Tibial nerve (tissue), 4 donors: ENCODE data around the gene ADAM30. TPM values are rescaled to one million over a fixed set of nuclear protein-coding genes. Genes with fewer than 3 reads are reported as not detected.

ENCODE experiments used
- DNase-seq, 2 donors: peaks; one replicate each; pipeline ENCODE4 v3.0.0-alpha.2; 2019; ENCODE audit warnings: low spot score in 2 of 2
- H3K27ac ChIP-seq, 4 donors: fragments of 200-600 bp; sonication (generic) in 3 of 4; one replicate each; pipeline ENCODE4 v1.5.1; 2017 to 2019; ENCODE audit warnings: mild to moderate bottlenecking in 1 of 4
- H3K27me3 ChIP-seq, 2 donors: fragments of 200-600 bp; sonication (generic) in 1 of 2; one replicate each; pipeline versions ENCODE4 v1.5.1 to v1.6.0; 2017 to 2019
- H3K36me3 ChIP-seq, 3 donors: fragments of 200-600 bp; sonication (generic); one replicate each; pipeline ENCODE4 v1.5.1; 2018 to 2019
- H3K4me1 ChIP-seq, 4 donors: fragments of 200-600 bp; sonication (generic) in 3 of 4; one replicate each; pipeline ENCODE4 v1.5.1; 2017 to 2019
- H3K4me3 ChIP-seq, 4 donors: fragments of 200-600 bp; sonication (generic) in 3 of 4; one replicate each; pipeline ENCODE4 v1.5.1; 2017 to 2019; ENCODE audit warnings: mild to moderate bottlenecking in 1 of 4, moderate library complexity in 1 of 4
- H3K9me3 ChIP-seq, 4 donors: fragments of 200-600 bp; sonication (generic) in 3 of 4; one replicate each; pipeline ENCODE4 v1.5.1; 2017 to 2019
- CTCF ChIP-seq, 5 experiments: fragments of 200-600 bp in 3 of 5; fragments of 450-650 bp in 2 of 5; sonication (generic) in 3 of 5; IDR thresholded peaks; one replicate each; pipeline ENCODE4 v1.5.1; 2016 to 2019; ENCODE audit warnings: antibody characterized with exemption in 5 of 5, mild to moderate bottlenecking in 3 of 5, moderate library complexity in 2 of 5
- EP300 ChIP-seq, 2 donors: sonication (generic); formaldehyde crosslinking; IDR thresholded peaks; one replicate each; pipeline ENCODE4 v1.6.1; 2017; ENCODE audit warnings: antibody characterized with exemption in 2 of 2, mild to moderate bottlenecking in 1 of 2
- POLR2A ChIP-seq, 2 donors: fragments of 450-650 bp; IDR thresholded peaks; one replicate each; pipeline ENCODE4 v1.6.1; 2017; ENCODE audit warnings: antibody characterized with exemption in 2 of 2, mild to moderate bottlenecking in 2 of 2, moderate library complexity in 2 of 2
- WGBS, 2 donors: methylation state at CpG; one replicate each; pipeline ENCODE4 v1.1.5; 2018; 5-methylcytosine and 5-hydroxymethylcytosine counted together
- total RNA-seq, 4 donors: library from RNA; depleted of rRNA; stranded (reverse); fragments of >200 nt; gene quantifications; one replicate each; pipeline ENCODE4 v1.1.0, GENCODE V29; 2016

Gene ADAM30
- total RNA-seq, 4 donors from 2014 or later = not detected

GRCh38 chr1:119882132-119883049, 13.9 kb downstream of the ADAM30 start:
- H3K4me1 ChIP-seq = peaks cover 0 to 6% (median 0%) of the 10 kb centered on the region in 4 donors
- no peaks in the 10 kb centered on the region for H3K9me3 ChIP-seq
- H3K27ac ChIP-seq = no peak overlapping the region
- no peaks in the 10 kb centered on the region for H3K27me3 ChIP-seq
- TF ChIP-seq CTCF (IDR thresholded peaks at IDR 0.05) (no peak), EP300 (IDR thresholded peaks at IDR 0.05) (no peak), POLR2A (IDR thresholded peaks at IDR 0.05) (no peak)
- H3K4me3 ChIP-seq = no peak overlapping the region
- WGBS, 2 donors = 34 to 41% methylated on average over 5 of the region's 5 CpGs
- DNase-seq = no peak
- H3K36me3 ChIP-seq = no peaks in the 10 kb centered on the region

- WGBS, 2 donors = 70 to 73% methylated on average over 12 of the region's 12 CpGs
- Histone ChIP-seq H3K4me1 (peaks cover 0 to 6% (median 0%) of the 10 kb centered on the region in 4 donors), H3K9me3 (no peaks in the 10 kb centered on the region), H3K27ac (no peak overlapping the region), H3K27me3 (no peaks in the 10 kb centered on the region), H3K4me3 (no peak overlapping the region), H3K36me3 (no peaks in the 10 kb centered on the region)
- no peak for TF ChIP-seq CTCF (IDR thresholded peaks at IDR 0.05)
- TF ChIP-seq EP300 (IDR thresholded peaks at IDR 0.05) = no peak
- TF ChIP-seq POLR2A (IDR thresholded peaks at IDR 0.05) = no peak
- DNase-seq = no peak
These were observed 16.5 kb downstream of the ADAM30 start for GRCh38 chr1:119879510-119880434.

GRCh38 chr1:119878171-119878570, 18.1 kb downstream of the ADAM30 start:
- H3K27me3 ChIP-seq = no peaks in the 10 kb centered on the region
- H3K27ac ChIP-seq = no peak overlapping the region
- TF ChIP-seq EP300 (IDR thresholded peaks at IDR 0.05) = no peak
- no peak for TF ChIP-seq CTCF (IDR thresholded peaks at IDR 0.05)
- no peak for TF ChIP-seq POLR2A (IDR thresholded peaks at IDR 0.05)
- peaks cover 0 to 15% (median 0%) of the 10 kb centered on the region in 4 donors for H3K4me1 ChIP-seq
- no peaks in the 10 kb centered on the region for H3K9me3 ChIP-seq
- H3K4me3 ChIP-seq = no peak overlapping the region
- DNase-seq = no peak
- no peaks in the 10 kb centered on the region for H3K36me3 ChIP-seq

- no peak for TF ChIP-seq POLR2A (IDR thresholded peaks at IDR 0.05)
- no peak for TF ChIP-seq EP300 (IDR thresholded peaks at IDR 0.05)
- no peak for TF ChIP-seq CTCF (IDR thresholded peaks at IDR 0.05)
- no peak overlapping the region for H3K27ac ChIP-seq
- H3K36me3 ChIP-seq = no peaks in the 10 kb centered on the region
- H3K4me3 ChIP-seq = no peak overlapping the region
- no peaks in the 10 kb centered on the region for H3K27me3 ChIP-seq
- H3K4me1 ChIP-seq = peaks cover 0 to 26% (median 0%) of the 10 kb centered on the region in 4 donors
- no peak for DNase-seq
- no peaks in the 10 kb centered on the region for H3K9me3 ChIP-seq
- WGBS, 2 donors = 78 to 81% methylated on average over 2 of the region's 2 CpGs
These were observed 22.1 kb downstream of the ADAM30 start for GRCh38 chr1:119874186-119874585.
